Muscle layer of colon (tissue), 2 donors: ENCODE results near the gene AMBN.

Source experiments
- H3K27ac ChIP-seq: one replicate; pipeline ENCODE4 v1.7.0; 2013; ENCODE audit warnings: low read depth, mild to moderate bottlenecking, low read length, moderate library complexity
- H3K27me3 ChIP-seq, 2 donors: one replicate each; pipeline ENCODE4 v1.7.0; 2013; ENCODE audit warnings: low read length in 2 of 2, mild to moderate bottlenecking in 2 of 2; ENCODE audit not compliant: insufficient read depth in 2 of 2, control insufficient read depth in 1 of 2
- H3K36me3 ChIP-seq: one replicate; pipeline ENCODE4 v1.7.0; 2013; ENCODE audit warnings: mild to moderate bottlenecking, low read length; ENCODE audit not compliant: insufficient read depth
- H3K4me1 ChIP-seq: one replicate; pipeline ENCODE4 v1.7.0; 2013; ENCODE audit warnings: mild to moderate bottlenecking, low read length; ENCODE audit not compliant: insufficient read depth
- H3K4me3 ChIP-seq, 2 donors: one replicate each; pipeline ENCODE4 v1.7.0; 2013; ENCODE audit warnings: low read length in 2 of 2, low read depth in 1 of 2, mild to moderate bottlenecking in 1 of 2, moderate library complexity in 1 of 2
- H3K9ac ChIP-seq: one replicate; pipeline ENCODE4 v1.7.0; 2013; ENCODE audit warnings: low read length
- H3K9me3 ChIP-seq: one replicate; pipeline ENCODE4 v1.7.0; 2013; ENCODE audit warnings: mild to moderate bottlenecking, low read length
- donor health status: abdominal sarcoma.
- donor health status: Adenocarcinoma of cecum.

Gene AMBN

DNA sequence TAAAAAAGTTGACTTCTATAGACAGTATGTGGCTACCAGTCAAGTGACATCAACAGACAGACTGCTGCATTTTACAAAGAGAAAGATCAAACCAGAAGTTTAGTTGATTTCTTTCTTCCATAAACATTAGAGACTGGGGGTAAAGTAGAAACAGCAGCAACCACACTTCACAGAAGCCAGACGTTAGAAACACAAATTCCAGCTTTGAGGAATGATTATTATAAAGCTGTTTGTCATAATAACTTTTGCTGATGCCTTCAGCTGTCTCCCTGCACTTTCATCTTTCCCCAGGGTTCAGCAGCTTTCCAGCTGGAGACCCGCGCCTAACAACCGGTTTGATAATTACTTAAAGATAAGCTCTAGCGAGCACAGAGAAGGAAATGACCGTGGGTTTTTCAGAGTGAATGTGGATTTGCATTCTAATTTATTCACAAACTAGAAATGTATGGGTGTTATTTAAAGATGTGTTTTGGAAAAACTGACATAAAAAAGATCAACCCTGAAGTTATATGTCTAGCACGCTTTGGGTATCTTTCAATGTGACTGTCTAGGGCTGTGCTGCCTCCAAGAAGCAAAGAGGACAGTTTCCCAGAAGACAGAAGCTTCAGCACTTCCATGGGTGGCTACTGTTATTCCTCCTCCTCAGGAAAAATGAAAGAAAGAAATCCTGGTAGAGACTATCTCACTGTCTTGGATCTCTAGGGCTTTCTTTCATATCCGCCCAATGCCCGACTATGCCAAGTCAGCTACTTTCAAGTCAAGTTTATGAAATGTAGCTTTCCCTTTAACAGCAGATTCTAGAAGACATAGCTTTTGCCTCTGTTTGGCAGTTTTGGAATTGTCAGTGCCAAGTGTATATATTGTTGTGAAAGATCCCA lies 21.5 kb downstream of the AMBN start:
- no peaks in the 10 kb centered on the region for H3K9me3 ChIP-seq
- no peak overlapping the region for H3K9ac ChIP-seq
- H3K27me3 ChIP-seq, result no peaks in the 10 kb centered on the region
- H3K4me1 ChIP-seq, result no peaks in the 10 kb centered on the region
- H3K36me3 ChIP-seq, result no peaks in the 10 kb centered on the region
- no peak overlapping the region for H3K27ac ChIP-seq
- no peak overlapping the region for H3K4me3 ChIP-seq

DNA sequence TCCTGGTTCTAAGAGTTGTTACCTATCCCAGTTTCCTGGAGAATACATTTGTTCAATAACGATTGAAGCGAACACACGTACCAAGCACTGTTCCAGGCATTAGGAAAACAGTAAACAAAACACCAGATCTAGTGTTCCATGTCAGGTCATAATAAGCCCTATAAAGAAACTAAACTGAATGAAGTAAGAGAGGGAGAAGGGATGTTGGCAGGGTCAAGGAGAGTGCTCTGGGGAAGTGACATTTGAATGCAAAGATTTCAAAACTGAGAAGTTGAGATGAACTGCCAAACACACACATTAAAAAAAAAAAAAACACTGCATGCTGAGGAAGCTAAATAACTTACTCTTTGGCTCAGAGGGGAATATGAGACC lies 22.1 kb downstream of the AMBN start:
- Histone ChIP-seq H3K9me3 (no peaks in the 10 kb centered on the region), H3K36me3 (no peaks in the 10 kb centered on the region), H3K27ac (no peak overlapping the region), H3K27me3 (no peaks in the 10 kb centered on the region), H3K9ac (no peak overlapping the region), H3K4me3 (no peak overlapping the region), H3K4me1 (no peaks in the 10 kb centered on the region)

DNA sequence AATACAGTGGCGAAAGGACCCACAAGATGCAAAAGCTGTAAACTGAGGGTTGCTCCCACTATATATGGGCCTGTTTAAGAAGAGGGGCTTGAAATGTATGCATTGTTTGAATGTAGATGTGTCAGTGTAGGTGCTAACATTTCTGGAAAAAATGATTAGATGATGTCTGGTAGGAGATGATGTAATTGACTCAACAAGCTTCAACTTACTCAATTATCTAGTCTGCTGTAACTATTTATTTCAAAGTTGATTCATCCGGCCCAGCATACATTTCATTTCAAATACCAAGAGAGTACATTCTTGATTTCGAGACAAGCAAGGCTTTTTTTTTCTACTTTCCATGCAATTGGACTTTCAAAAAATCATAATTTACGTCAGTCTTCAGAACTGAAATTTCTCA lies 27.2 kb downstream of the AMBN start:
- no peak overlapping the region for H3K4me3 ChIP-seq
- H3K9ac ChIP-seq, result no peak overlapping the region
- no peaks in the 10 kb centered on the region for H3K4me1 ChIP-seq
- H3K27me3 ChIP-seq, result no peaks in the 10 kb centered on the region
- H3K27ac ChIP-seq, result no peak overlapping the region
- no peaks in the 10 kb centered on the region for H3K9me3 ChIP-seq
- no peaks in the 10 kb centered on the region for H3K36me3 ChIP-seq

DNA sequence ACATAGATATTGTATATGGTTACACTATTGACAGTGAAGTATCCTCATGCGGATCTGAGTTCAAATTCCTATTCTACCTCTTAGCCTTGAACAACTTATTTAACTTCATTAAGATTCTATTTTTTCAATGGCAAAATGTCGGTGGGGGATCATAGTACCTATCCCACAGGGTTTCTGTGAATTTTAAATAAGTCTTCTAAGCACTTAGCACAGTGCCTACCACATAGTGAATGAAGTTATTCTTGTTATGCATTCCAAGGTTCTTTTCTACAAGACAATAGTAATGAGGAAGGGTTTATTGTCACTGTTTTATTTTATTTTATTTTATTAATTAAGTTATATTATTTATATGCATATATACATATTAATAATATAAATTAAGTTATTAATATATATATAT lies 27.7 kb downstream of the AMBN start:
- no peak overlapping the region for H3K4me3 ChIP-seq
- no peaks in the 10 kb centered on the region for H3K9me3 ChIP-seq
- no peaks in the 10 kb centered on the region for H3K27me3 ChIP-seq
- H3K9ac ChIP-seq, result no peak overlapping the region
- no peaks in the 10 kb centered on the region for H3K4me1 ChIP-seq
- H3K27ac ChIP-seq, result no peak overlapping the region
- H3K36me3 ChIP-seq, result no peaks in the 10 kb centered on the region

DNA sequence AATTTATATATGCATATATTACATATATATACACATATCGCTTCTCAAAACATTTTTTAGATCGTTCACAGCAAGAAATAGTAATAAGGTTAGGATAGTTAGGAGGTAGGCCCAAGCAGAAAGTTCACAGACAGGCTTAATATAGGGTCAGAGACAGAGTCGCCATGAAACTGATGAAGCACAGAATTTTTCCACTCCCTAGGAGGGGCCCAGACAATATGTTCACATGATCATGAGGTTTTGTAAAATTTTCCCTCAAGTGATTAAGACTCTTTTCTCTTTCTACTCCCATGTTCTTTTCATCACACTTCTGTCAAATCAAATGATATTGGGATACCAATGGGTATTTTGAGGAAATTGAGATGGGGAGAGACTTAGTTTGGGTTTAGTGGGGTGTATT lies 31.3 kb downstream of the AMBN start:
- no peaks in the 10 kb centered on the region for H3K4me1 ChIP-seq
- H3K9me3 ChIP-seq, result no peaks in the 10 kb centered on the region
- no peak overlapping the region for H3K9ac ChIP-seq
- H3K4me3 ChIP-seq, result no peak overlapping the region
- H3K27me3 ChIP-seq, result no peaks in the 10 kb centered on the region
- H3K36me3 ChIP-seq, result no peaks in the 10 kb centered on the region
- H3K27ac ChIP-seq, result no peak overlapping the region

DNA sequence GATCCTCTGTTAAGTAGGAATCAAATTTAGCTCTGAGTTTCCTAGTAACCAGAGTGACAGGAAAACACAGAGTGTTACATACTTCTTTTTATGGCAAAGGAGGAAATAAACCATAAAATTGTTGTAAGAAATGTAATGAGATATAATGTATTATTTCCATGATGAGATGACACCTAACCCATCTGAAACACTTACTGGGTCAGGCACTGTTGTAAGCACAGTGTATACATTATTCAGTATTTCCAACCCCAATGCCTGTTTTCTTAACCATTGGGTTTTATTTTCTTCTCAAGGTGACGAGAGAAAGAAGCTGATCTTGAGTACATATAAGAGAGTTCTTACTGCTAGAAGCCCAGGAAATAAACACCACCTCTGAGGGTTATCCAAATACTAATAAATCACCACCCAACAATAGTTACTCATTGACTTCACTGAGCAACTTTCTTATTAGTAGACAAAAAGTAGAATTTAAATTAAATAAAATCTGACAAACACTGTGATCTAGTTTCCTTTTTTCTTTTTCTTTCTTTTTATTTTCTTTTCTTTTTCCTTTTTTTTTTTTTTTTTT lies 32.3 kb downstream of the AMBN start:
- H3K27ac ChIP-seq, result no peak overlapping the region

DNA sequence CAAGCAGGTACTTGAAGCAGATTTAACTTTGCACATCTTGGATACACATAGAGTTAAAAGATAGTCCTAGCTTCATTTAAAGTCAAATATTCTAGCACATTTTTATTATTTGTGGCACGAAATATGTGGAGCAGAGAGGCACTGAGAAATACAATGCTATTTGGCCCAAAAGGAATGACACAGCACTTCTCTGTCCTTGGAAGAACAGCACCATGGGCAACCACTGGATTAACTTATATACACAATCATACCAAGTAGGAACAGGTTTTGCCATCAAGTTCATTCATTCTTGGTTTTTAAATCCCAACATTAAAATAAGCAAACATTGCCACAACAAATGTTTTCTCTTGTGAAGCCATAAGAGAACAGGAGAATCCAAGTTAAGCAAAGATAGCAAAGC lies 35.6 kb downstream of the AMBN start:
- no peak overlapping the region for H3K4me3 ChIP-seq
- no peak overlapping the region for H3K9ac ChIP-seq

More for the DNA sequence above, 32.3 kb downstream of the AMBN start:
- H3K4me3 ChIP-seq, result no peak overlapping the region
- H3K9me3 ChIP-seq, result no peaks in the 10 kb centered on the region
- no peaks in the 10 kb centered on the region for H3K36me3 ChIP-seq
- no peaks in the 10 kb centered on the region for H3K27me3 ChIP-seq
- H3K9ac ChIP-seq, result no peak overlapping the region
- no peaks in the 10 kb centered on the region for H3K4me1 ChIP-seq

DNA sequence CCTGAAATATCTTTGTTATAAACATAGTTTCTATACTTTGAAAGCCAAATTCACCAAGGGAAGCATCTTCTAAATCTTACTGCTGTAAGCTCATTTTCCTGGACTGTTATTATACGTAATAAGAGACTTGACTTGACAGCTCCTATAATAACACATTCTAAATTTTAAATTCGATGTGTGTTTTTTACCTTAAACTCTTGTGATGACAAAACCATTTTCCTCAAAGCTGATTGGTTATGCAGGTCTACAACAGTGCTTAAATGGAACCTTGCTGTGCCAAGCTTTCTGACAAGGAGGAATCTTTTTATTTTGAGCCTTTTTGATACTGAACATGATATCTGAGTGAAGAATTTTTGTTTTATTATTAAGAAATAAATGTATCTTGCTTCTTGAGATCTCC lies 36.4 kb downstream of the AMBN start, which contains the start of gene ENAM:
Gene ENAM, plus strand, starts transcription at position 301 of the 400 bp plus-strand sequence. CDS start 757 bp downstream, outside the sequence.
- Histone ChIP-seq H3K9ac (no peak within 1 kb of the TSS), H3K9me3 (no peaks in the 10 kb centered on the region), H3K4me3 (no peak within 1 kb of the TSS), H3K36me3 (no peaks in the 10 kb centered on the region), H3K4me1 (no peaks in the 10 kb centered on the region), H3K27me3 (no peaks in the 10 kb centered on the region), H3K27ac (no peak within 1 kb of the TSS)

More for the DNA sequence above, 35.6 kb downstream of the AMBN start:
- Histone ChIP-seq H3K4me1 (no peaks in the 10 kb centered on the region), H3K9me3 (no peaks in the 10 kb centered on the region), H3K27me3 (no peaks in the 10 kb centered on the region), H3K27ac (no peak overlapping the region), H3K36me3 (no peaks in the 10 kb centered on the region)

DNA sequence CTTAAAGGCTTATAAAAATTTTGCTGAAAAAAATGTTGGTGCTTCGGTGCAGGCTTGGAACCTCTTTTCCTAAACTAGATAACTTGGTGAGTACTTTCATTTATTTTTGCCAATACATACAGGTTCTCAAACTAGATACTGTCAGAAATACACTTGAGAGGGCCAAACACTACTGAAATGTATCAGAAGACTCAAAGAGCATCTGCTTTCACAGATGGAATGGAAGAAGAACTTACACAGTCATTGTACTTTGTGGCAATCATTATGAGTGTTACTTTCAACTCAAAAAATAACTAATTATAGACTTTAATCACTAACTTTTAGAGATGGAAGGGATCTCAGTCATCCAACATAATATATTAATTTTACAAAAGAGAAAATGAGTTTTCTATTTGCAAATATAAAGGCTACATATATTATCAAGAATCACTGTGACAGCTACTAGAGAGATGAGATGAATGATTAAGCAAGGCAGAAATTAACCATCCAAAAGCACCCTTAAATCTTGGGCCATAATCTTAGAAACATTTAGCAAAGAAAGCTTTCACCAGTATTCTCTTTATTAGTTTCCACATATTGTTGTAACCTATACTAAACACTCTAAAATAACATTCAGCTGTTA lies 37.5 kb downstream of the AMBN start:
- H3K27ac ChIP-seq, result no peak overlapping the region
- no peak overlapping the region for H3K4me3 ChIP-seq
- no peaks in the 10 kb centered on the region for H3K36me3 ChIP-seq
- H3K9me3 ChIP-seq, result no peaks in the 10 kb centered on the region
- no peaks in the 10 kb centered on the region for H3K4me1 ChIP-seq
- H3K27me3 ChIP-seq, result no peaks in the 10 kb centered on the region
- H3K9ac ChIP-seq, result no peak overlapping the region

DNA sequence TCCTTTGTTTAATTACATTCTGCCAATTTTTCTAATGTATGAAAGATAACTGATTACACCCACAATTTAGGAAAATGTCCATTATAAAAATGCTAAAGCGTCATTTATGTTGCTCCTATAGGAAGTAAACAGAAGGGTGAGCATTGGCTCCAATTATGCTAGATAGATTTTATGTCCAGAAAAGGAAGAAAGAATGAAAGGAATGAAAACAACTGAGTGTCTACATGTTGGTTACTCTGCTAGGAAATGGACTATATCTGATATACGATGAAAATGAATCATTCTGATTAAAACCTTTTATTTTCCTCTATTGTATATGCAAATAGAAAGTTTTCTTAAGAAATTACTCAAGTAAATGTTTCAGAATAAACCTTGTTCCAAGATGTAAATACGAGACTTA lies 38.1 kb downstream of the AMBN start:
- H3K36me3 ChIP-seq, result no peaks in the 10 kb centered on the region
- no peaks in the 10 kb centered on the region for H3K9me3 ChIP-seq
- H3K4me1 ChIP-seq, result no peaks in the 10 kb centered on the region
- no peaks in the 10 kb centered on the region for H3K27me3 ChIP-seq
- no peak overlapping the region for H3K27ac ChIP-seq
- H3K4me3 ChIP-seq, result no peak overlapping the region
- no peak overlapping the region for H3K9ac ChIP-seq

DNA sequence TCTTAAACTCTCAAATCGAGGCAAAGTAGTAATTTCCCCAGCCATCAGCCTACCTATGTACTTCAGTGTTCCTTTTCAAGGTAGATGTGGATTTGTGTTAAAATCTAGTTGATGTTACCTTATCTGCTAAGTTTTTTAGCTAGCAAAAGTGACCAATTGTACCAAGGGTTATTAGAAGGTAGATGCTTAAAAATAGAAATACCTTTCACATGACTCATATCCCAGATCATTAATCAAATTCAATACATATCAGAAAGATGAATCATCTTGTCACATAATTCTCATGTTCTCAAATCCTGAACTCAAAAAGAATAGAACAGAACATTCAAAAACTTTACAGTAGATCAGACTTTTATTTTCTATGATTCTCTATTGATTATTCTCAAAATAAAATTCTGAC lies 40.0 kb downstream of the AMBN start:
- no peak overlapping the region for H3K9ac ChIP-seq
- H3K27me3 ChIP-seq, result no peaks in the 10 kb centered on the region
- no peak overlapping the region for H3K27ac ChIP-seq
- no peak overlapping the region for H3K4me3 ChIP-seq
- no peaks in the 10 kb centered on the region for H3K4me1 ChIP-seq
- H3K36me3 ChIP-seq, result no peaks in the 10 kb centered on the region
- H3K9me3 ChIP-seq, result no peaks in the 10 kb centered on the region
